Measurements from ENCODE around the gene CCNQ.

The CCNQ gene

DNA sequence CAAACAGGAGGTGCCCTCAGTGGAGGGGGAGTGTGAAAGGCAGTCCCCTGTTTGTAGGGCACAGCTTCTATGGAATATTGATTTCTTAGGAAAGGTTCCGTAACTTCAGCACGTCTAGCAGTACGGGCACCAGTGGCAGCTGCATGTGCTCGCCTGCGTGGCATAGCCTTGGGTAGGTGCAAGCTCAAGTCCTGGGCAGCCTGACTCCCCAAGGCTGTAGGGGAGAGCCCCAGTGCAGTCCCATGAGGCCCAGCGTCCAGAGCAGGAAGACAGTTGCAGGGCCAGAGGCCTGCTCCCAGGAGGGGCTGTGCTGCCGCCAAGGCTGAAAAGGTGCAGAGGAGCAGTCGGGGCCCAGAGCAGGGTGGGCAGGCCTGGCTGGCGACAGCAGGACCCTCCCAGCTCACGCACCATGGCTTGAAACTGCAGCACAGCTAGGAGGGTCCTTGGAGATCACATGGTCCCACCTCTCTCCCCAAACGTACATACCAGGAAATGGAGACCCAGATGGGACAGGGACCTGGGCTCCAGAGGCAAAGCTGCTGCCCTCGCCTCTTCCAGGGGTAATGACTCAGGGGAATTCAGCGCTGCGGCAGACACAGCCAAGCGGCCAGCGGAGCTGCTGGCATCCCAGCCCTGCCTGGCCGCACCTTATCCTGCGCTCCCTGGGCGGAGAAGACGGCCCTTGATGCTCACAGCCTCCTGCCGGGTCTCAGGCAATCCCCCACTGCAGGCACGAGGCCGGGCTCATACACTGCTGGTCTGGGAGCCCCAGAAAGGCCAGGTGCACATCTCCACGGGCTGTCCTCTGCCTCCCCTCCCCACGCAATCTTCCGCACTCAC, 42.0 kb upstream of the CCNQ start:
- no peak for ATAC-seq
- TF ChIP-seq ZC3H10 (CRISPR knock-in tag; IDR thresholded peaks at IDR 0.05) (no peak), TSHZ2 (CRISPR knock-in tag; IDR thresholded peaks at IDR 0.05) (no peak), GLIS3 (CRISPR knock-in tag; IDR thresholded peaks at IDR 0.05) (no peak), ZFP30 (CRISPR knock-in tag; IDR thresholded peaks at IDR 0.05) (no peak), ZNF565 (CRISPR knock-in tag; conservative IDR thresholded peaks at IDR 0.05; ENCODE audit: low read depth) (no peak), TOX (CRISPR knock-in tag; IDR thresholded peaks at IDR 0.05; ENCODE audit: borderline replicate concordance) (no peak), BACH2 (CRISPR knock-in tag; IDR thresholded peaks at IDR 0.05; ENCODE audit: borderline replicate concordance) (no peak), CSDC2 (CRISPR knock-in tag; IDR thresholded peaks at IDR 0.05) (no peak), ZNF70 (CRISPR knock-in tag; IDR thresholded peaks at IDR 0.05) (no peak), ZNF8 (CRISPR knock-in tag; IDR thresholded peaks at IDR 0.05) (no peak), PPARA (CRISPR knock-in tag; IDR thresholded peaks at IDR 0.05; ENCODE audit: borderline replicate concordance) (no peak), RARB (CRISPR knock-in tag; IDR thresholded peaks at IDR 0.05) (no peak), SNAI2 (CRISPR knock-in tag; IDR thresholded peaks at IDR 0.05) (no peak)
- TF ChIP-seq, protein P1, sequence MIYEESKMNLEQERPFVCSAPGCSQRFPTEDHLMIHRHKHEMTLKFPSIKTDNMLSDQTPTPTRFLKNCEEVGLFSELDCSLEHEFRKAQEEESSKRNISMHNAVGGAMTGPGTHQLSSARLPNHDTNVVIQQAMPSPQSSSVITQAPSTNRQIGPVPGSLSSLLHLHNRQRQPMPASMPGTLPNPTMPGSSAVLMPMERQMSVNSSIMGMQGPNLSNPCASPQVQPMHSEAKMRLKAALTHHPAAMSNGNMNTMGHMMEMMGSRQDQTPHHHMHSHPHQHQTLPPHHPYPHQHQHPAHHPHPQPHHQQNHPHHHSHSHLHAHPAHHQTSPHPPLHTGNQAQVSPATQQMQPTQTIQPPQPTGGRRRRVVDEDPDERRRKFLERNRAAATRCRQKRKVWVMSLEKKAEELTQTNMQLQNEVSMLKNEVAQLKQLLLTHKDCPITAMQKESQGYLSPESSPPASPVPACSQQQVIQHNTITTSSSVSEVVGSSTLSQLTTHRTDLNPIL (CRISPR knock-in tag; IDR thresholded peaks at IDR 0.05; ENCODE audit: low read depth) = no peak

- TF ChIP-seq GLIS3 (CRISPR knock-in tag; IDR thresholded peaks at IDR 0.05) (no peak), RARB (CRISPR knock-in tag; IDR thresholded peaks at IDR 0.05) (no peak), PATZ1 (CRISPR knock-in tag; IDR thresholded peaks at IDR 0.05; ENCODE audit: borderline replicate concordance) (no peak), ZNF8 (CRISPR knock-in tag; IDR thresholded peaks at IDR 0.05) (no peak), ARNTL (CRISPR knock-in tag; IDR thresholded peaks at IDR 0.05; ENCODE audit: borderline replicate concordance, low read depth) (no peak)
- TF ChIP-seq, protein P1 (CRISPR knock-in tag; IDR thresholded peaks at IDR 0.05; ENCODE audit: low read depth) = no peak
- ATAC-seq = no peak
Observed at GRCh38 chrX:153640045-153640686, 41.2 kb upstream of the CCNQ start.

DNA sequence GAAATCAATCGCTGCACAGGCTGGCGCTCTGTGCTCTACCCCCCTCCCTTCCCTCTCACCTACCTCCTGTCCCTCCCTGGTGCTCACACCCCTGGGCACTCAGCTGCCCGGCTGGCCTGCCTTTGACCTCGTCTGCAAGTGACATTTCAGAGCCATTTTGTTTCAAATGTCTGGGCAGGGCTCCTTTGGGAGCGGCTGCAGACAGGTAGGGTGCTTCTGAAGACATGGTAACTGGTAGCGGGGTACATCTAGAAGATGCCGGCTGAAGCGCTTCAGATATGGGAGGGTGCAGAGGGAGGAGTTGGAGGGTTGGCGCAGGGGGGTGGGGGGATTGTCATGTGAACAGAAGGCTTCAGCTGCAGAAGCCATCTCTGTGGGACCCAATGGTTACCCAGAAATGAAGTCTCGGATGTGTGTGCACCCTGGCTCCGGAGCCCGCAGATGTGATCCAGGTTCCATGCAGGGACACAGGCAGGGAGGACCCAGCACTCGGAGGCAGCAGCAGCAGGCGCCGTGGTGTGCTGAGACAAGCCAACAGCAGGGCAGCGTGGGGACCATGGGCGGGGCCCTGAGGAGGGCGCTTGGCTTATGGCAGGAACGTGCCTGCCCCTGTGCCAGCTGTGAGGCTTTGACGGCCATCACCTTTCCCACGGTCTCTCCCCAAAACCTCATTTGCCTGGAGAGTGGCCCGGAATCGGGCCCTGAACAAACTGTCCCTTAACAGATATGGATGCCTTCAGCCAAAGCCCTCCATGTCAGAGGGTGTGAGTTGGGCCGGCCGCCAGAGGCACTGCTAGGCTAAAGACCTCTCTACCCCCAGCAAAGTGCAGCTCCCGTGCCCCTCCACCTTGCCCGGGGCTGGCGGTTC, 40.5 kb upstream of the CCNQ start:
- ATAC-seq = no peak
- no peak for TF ChIP-seq RARB (CRISPR knock-in tag; IDR thresholded peaks at IDR 0.05)
- TF ChIP-seq BACH2 (CRISPR knock-in tag; IDR thresholded peaks at IDR 0.05; ENCODE audit: borderline replicate concordance) = no peak
- no peak for TF ChIP-seq ZC3H10 (CRISPR knock-in tag; IDR thresholded peaks at IDR 0.05)
- TF ChIP-seq CSDC2 (CRISPR knock-in tag; IDR thresholded peaks at IDR 0.05) = no peak
- TF ChIP-seq ESRRG (CRISPR knock-in tag; IDR thresholded peaks at IDR 0.05) = no peak
- no peak for TF ChIP-seq GLIS3 (CRISPR knock-in tag; IDR thresholded peaks at IDR 0.05)
- TF ChIP-seq SNAI2 (CRISPR knock-in tag; IDR thresholded peaks at IDR 0.05) = no peak
- TF ChIP-seq ZNF565 (CRISPR knock-in tag; conservative IDR thresholded peaks at IDR 0.05; ENCODE audit: low read depth) = no peak
- TF ChIP-seq TSHZ2 (CRISPR knock-in tag; IDR thresholded peaks at IDR 0.05) = no peak
- no peak for TF ChIP-seq ZNF70 (CRISPR knock-in tag; IDR thresholded peaks at IDR 0.05)
- no peak for TF ChIP-seq ZFP3 (CRISPR knock-in tag; IDR thresholded peaks at IDR 0.05)
- TF ChIP-seq, protein P2, sequence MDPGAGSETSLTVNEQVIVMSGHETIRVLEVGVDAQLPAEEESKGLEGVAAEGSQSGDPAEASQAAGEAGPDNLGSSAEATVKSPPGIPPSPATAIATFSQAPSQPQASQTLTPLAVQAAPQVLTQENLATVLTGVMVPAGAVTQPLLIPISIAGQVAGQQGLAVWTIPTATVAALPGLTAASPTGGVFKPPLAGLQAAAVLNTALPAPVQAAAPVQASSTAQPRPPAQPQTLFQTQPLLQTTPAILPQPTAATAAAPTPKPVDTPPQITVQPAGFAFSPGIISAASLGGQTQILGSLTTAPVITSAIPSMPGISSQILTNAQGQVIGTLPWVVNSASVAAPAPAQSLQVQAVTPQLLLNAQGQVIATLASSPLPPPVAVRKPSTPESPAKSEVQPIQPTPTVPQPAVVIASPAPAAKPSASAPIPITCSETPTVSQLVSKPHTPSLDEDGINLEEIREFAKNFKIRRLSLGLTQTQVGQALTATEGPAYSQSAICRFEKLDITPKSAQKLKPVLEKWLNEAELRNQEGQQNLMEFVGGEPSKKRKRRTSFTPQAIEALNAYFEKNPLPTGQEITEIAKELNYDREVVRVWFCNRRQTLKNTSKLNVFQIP (CRISPR knock-in tag; IDR thresholded peaks at IDR 0.05; ENCODE audit: borderline replicate concordance, low read depth) = no peak
- TF ChIP-seq, protein P3, sequence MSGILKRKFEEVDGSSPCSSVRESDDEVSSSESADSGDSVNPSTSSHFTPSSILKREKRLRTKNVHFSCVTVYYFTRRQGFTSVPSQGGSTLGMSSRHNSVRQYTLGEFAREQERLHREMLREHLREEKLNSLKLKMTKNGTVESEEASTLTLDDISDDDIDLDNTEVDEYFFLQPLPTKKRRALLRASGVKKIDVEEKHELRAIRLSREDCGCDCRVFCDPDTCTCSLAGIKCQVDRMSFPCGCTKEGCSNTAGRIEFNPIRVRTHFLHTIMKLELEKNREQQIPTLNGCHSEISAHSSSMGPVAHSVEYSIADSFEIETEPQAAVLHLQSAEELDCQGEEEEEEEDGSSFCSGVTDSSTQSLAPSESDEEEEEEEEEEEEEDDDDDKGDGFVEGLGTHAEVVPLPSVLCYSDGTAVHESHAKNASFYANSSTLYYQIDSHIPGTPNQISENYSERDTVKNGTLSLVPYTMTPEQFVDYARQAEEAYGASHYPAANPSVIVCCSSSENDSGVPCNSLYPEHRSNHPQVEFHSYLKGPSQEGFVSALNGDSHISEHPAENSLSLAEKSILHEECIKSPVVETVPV (CRISPR knock-in tag; IDR thresholded peaks at IDR 0.05) = no peak
